ENCODE data around the gene IL17REL. TPM values are rescaled to one million over a fixed set of nuclear protein-coding genes. Genes with fewer than 3 reads are reported as not detected.

The IL17REL gene
- total RNA-seq, 4 donors from 2014 or later, result not detected

GRCh38 chr22:49977578-49977977 is 35.0 kb downstream of the IL17REL start:
- TF ChIP-seq POLR2A (IDR thresholded peaks at IDR 0.05), result no peak
- no peak for TF ChIP-seq CTCF (IDR thresholded peaks at IDR 0.05)
- TF ChIP-seq EP300 (IDR thresholded peaks at IDR 0.05), result no peak
- no peak for DNase-seq (ENCODE audit: low spot score in 2 of 2)
- Histone ChIP-seq H3K4me1 (peaks cover 0 to 10% (median 5%) of the 10 kb centered on the region in 4 donors), H3K36me3 (no peaks in the 10 kb centered on the region), H3K4me3 (no peak overlapping the region), H3K27me3 (peaks cover 0 to 26% of the 10 kb centered on the region in 2 donors), H3K27ac (no peak overlapping the region), H3K9me3 (peaks cover 0 to 13% (median 0%) of the 10 kb centered on the region in 4 donors)
- 67 to 71% methylated on average over 14 of the region's 14 CpGs for WGBS, 2 donors

- peaks cover 0 to 16% of the 10 kb centered on the region in 2 donors for H3K27me3 ChIP-seq
- H3K36me3 ChIP-seq, result no peaks in the 10 kb centered on the region
- H3K4me1 ChIP-seq, result peaks cover 0 to 19% (median 14%) of the 10 kb centered on the region in 4 donors
- TF ChIP-seq EP300 (IDR thresholded peaks at IDR 0.05) (no peak), POLR2A (IDR thresholded peaks at IDR 0.05) (no peak), CTCF (IDR thresholded peaks at IDR 0.05) (no peak)
- peaks cover 0 to 13% (median 0%) of the 10 kb centered on the region in 4 donors for H3K9me3 ChIP-seq
- H3K27ac ChIP-seq, result peak overlapping the region in 2 of 4 donors; percentile 57 to 71
- no peak overlapping the region for H3K4me3 ChIP-seq
- no peak for DNase-seq (ENCODE audit: low spot score in 2 of 2)
- WGBS, 2 donors, result 51 to 55% methylated on average over 14 to 15 of the region's 15 CpGs
Measured at GRCh38 chr22:49976439-49977175, 36.0 kb downstream of the IL17REL start.

DNA sequence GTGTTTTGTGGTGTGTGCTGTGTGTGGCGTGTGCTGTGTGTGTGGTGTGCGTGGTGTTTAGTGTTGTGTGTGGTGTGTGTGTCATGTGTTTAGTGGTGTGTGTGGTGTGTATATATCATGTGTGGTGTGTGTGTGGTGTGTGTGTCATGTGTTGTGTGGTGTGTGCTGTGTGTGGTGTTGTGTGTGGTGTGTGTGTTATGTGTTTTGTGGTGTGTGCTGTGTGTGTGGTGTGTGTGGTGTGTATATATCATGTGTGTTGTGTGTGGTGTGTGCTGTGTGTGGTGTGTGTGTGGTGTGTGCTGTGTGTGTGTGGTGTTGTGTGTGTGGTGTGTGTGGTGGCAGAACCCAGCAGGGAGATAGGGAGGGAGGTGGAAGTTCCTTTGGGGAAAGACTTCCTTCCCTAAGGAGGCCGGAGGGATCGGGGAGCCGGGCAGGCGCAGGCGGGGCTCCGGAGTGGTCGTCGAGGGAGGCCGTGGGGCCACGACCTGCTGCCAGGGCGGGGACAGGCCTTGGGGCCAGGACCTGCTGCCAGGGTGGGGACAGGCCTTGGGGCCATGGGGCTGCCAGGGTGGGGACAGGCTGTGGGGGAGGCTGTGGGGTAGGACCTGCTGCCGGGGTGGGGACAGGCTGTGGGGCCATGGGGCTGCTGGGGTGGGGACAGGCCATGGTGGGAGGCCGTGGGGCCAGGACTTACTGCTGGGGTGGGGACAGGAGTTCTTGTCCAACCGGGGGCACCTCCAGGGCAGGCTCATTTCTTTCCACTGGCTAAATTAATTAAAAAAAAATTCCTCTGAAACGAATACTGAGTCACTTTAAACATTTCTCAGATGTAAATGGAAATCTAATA is 36.8 kb downstream of the IL17REL start:
- Histone ChIP-seq H3K4me3 (no peak overlapping the region), H3K27me3 (peaks cover 0 to 8% of the 10 kb centered on the region in 2 donors), H3K36me3 (no peaks in the 10 kb centered on the region), H3K27ac (peak overlapping the region in 3 of 4 donors; percentile 57 to 71 (median 57)), H3K9me3 (peaks cover 0 to 13% (median 0%) of the 10 kb centered on the region in 4 donors), H3K4me1 (peaks cover 0 to 28% (median 15%) of the 10 kb centered on the region in 4 donors)
- DNase-seq (ENCODE audit: low spot score in 2 of 2), result no peak
- TF ChIP-seq POLR2A (IDR thresholded peaks at IDR 0.05) (no peak), EP300 (IDR thresholded peaks at IDR 0.05) (no peak), CTCF (IDR thresholded peaks at IDR 0.05) (no peak)
- 21 to 29% methylated on average over 17 of the region's 17 CpGs for WGBS, 2 donors

GRCh38 chr22:49973018-49973961 is 39.3 kb downstream of the IL17REL start:
- H3K9me3 ChIP-seq, result no peaks in the 10 kb centered on the region
- DNase-seq (ENCODE audit: low spot score in 2 of 2), result no peak
- no peak for TF ChIP-seq POLR2A (IDR thresholded peaks at IDR 0.05)
- no peak for TF ChIP-seq EP300 (IDR thresholded peaks at IDR 0.05)
- TF ChIP-seq CTCF (IDR thresholded peaks at IDR 0.05), result no peak

More at GRCh38 chr22:49973018-49973961, 39.3 kb downstream of the IL17REL start:
- Histone ChIP-seq H3K36me3 (no peaks in the 10 kb centered on the region), H3K4me1 (peaks cover 0 to 52% (median 26%) of the 10 kb centered on the region in 4 donors), H3K27ac (no peak overlapping the region), H3K4me3 (no peak overlapping the region), H3K27me3 (no peaks in the 10 kb centered on the region)
- WGBS, 2 donors, result 86 to 95% methylated on average over 5 of the region's 5 CpGs

Measured in tibial nerve (tissue), 4 donors.